Esophagus muscularis mucosa (tissue), 3 donors: ENCODE results near the gene TASOR.
"Not testable (repeated sequence)": the region's sequence is repeated elsewhere in the genome, so short reads cannot be mapped to it uniquely, and the experiment has no call there.

Source experiments
- CTCF ChIP-seq, 3 experiments: fragments of 200-600 bp in 2 of 3; fragments of 450-650 bp in 1 of 3; sonication (generic) in 2 of 3; IDR thresholded peaks; one replicate each; pipeline ENCODE4 v1.5.1; 2017 to 2019; ENCODE audit warnings: antibody characterized with exemption in 3 of 3, mild to moderate bottlenecking in 2 of 3, moderate library complexity in 1 of 3
- POLR2A ChIP-seq: fragments of 450-650 bp; IDR thresholded peaks from one replicate; pipeline ENCODE4 v1.6.1; 2017; ENCODE audit warnings: antibody characterized with exemption, moderate library complexity, mild to moderate bottlenecking, low read depth

GRCh38 chr3:56718809-56719208, 35.7 kb upstream of the TASOR start:
- TF ChIP-seq POLR2A; CTCF (IDR thresholded peaks at IDR 0.05): not testable (repeated sequence)
